MG63 (cell line): ENCODE measurements around the gene ESPNL. TPM values are rescaled to one million over a fixed set of nuclear protein-coding genes. Genes with fewer than 3 reads are reported as not detected.
"Not testable (repeated sequence)": the region's sequence is repeated elsewhere in the genome, so short reads cannot be mapped to it uniquely, and the experiment has no call there.

Experiments
- DNase-seq: peaks from one replicate; pipeline ENCODE4 v3.0.0-alpha.2; 2020
- H3K27me3 ChIP-seq: fragments of 250-450 bp; sonication (Bioruptor Pico); 2 replicates; pipeline ENCODE4 v1.5.1; 2020; ENCODE audit warnings: mild to moderate bottlenecking, moderate library complexity
- H3K36me3 ChIP-seq: fragments of 250-450 bp; sonication (Bioruptor Pico); 2 replicates; pipeline ENCODE4 v1.5.1; 2020; ENCODE audit warnings: mild to moderate bottlenecking, moderate library complexity
- H3K4me3 ChIP-seq: fragments of 250-450 bp; sonication (Bioruptor Pico); 2 replicates; pipeline ENCODE4 v1.5.1; 2020; ENCODE audit warnings: mild to moderate bottlenecking, moderate library complexity
- H3K9me3 ChIP-seq: fragments of 250-450 bp; sonication (Bioruptor Pico); 2 replicates; pipeline ENCODE4 v1.5.1; 2020; ENCODE audit warnings: mild to moderate bottlenecking, moderate library complexity
- total RNA-seq: library from RNA; depleted of rRNA; stranded (reverse); fragments of >200 nt; shearing (Covaris generic); gene quantifications from 2 replicates; pipeline ENCODE4 v1.2.3, GENCODE V29; 2014; ENCODE audit warnings: low replicate concordance; rRNA removed

ESPNL gene
- total RNA-seq = 0.03 TPM in 1 of 2 replicates, not detected in the other

- no peaks in the 10 kb centered on the region for H3K36me3 ChIP-seq
- H3K27me3 ChIP-seq = no peaks in the 10 kb centered on the region
- no peaks in the 10 kb centered on the region for H3K9me3 ChIP-seq
- H3K4me3 ChIP-seq = no peak within 1 kb of the TSS
- peak; percentile 29 for DNase-seq
Measured at GRCh38 chr2:238100049-238100820, at the start of gene ESPNL. TSS of gene ESPNL (plus strand) at chr2:238100340. CDS start at chr2:238100420, 80 bp downstream.

- Histone ChIP-seq H3K27me3 (no peaks in the 10 kb centered on the region), H3K9me3 (0 out of 2 replicates have a peak, but pooled peaks cover 5% of the 10 kb centered on the region), H3K4me3 (no peak overlapping the region), H3K36me3 (no peaks in the 10 kb centered on the region)
- no peak for DNase-seq
Measured at GRCh38 chr2:238053191-238053776, 46.9 kb upstream of the ESPNL start.

GRCh38 chr2:238055841-238056240 lies 44.3 kb upstream of the ESPNL start:
- Histone ChIP-seq H3K9me3 (0 out of 2 replicates have a peak, but pooled peaks cover 5% of the 10 kb centered on the region), H3K27me3 (no peaks in the 10 kb centered on the region), H3K4me3 (no peak overlapping the region), H3K36me3 (no peaks in the 10 kb centered on the region)
- no peak for DNase-seq

DNA sequence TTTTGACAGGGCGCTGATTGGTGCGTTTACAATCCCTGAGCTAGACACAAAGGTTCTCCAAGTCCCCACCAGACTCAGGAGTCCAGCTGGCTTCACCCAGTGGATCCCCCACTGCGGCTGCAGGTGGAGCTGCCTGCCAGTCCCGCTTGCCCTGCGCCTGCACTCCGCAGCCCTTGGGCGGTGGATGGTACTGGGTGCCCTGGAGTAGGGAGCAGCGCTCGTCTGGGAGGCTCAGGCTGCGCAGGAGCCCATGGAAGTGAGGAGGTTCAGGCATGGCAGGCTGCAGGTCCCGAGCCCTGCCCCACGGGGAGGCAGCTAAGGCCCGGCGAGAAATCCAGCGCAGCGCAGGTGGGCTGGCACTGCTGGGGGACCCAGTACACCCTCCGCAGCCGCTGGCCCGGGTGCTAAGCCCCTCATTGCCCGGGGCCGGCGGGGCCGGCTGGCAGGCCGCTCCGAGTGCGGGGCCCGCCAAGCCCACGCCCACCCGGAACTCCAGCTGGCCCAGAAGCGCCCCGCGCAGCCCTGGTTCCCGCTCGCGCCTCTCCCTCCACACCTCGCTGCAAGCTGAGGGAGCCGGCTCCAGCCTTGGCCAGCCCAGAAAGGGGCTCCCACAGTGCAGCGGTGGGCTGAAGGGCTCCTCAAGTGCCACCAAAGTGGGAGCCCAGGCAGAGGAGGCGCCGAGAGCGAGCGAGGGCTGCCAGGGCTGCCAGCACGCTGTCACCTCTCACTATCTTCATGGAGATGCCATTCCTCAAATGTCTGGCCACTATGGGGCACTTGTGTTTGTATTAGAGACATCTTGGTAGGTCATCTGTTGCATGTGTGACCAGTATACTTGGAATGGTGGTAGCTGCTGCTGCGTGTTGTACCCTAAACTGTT lies 42.2 kb upstream of the ESPNL start:
- not testable (repeated sequence) for DNase-seq, H3K36me3 ChIP-seq, H3K9me3 ChIP-seq, H3K4me3 ChIP-seq, H3K27me3 ChIP-seq

GRCh38 chr2:238059505-238059904 lies 40.6 kb upstream of the ESPNL start:
- DNase-seq = no peak
- peaks cover 5% of the 10 kb centered on the region for H3K36me3 ChIP-seq
- H3K4me3 ChIP-seq = peak overlapping the region; percentile 81
- H3K27me3 ChIP-seq = no peaks in the 10 kb centered on the region
- 0 out of 2 replicates have a peak, but pooled peaks cover 5% of the 10 kb centered on the region for H3K9me3 ChIP-seq

DNA sequence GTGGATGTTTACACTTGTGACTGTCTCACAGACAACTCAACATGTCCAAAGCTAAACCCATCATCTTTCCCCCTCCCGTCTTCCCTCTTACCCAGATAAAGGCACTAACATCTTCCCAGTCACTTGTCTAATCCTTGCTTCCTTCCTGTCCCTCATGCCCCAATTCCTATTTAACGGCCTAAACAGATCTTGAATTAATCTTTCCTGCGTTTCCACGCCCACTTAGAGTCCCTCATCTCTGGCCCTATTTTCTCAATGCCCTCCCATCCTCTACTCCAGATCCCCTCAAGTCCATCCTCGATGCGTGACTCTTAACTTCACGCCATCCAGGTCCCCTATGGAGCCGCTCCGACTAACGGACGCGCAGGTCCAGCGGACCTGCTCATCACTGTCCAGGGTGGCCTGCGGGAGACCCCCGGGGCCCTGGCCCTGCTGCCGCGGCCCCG lies 40.0 kb upstream of the ESPNL start:
- peaks cover 12% of the 10 kb centered on the region for H3K36me3 ChIP-seq
- no peak for DNase-seq
- H3K4me3 ChIP-seq = peak overlapping the region; percentile 81
- H3K27me3 ChIP-seq = no peaks in the 10 kb centered on the region
- H3K9me3 ChIP-seq = 0 out of 2 replicates have a peak, but pooled peaks cover 5% of the 10 kb centered on the region

GRCh38 chr2:238060542-238061314 lies 39.4 kb upstream of the ESPNL start, which contains the start of gene SCLY:
TSS of gene SCLY (plus strand) at chr2:238061001. CDS start at chr2:238061055, 54 bp downstream.
- Histone ChIP-seq H3K9me3 (0 out of 2 replicates have a peak, but pooled peaks cover 4% of the 10 kb centered on the region), H3K4me3 (peak within 1 kb of the TSS; percentile 81), H3K36me3 (peaks cover 15% of the 10 kb centered on the region), H3K27me3 (no peaks in the 10 kb centered on the region)
- peak; percentile 97 for DNase-seq

GRCh38 chr2:238061315-238062202 lies 38.6 kb upstream of the ESPNL start:
- Histone ChIP-seq H3K4me3 (peak overlapping the region; percentile 81), H3K27me3 (no peaks in the 10 kb centered on the region), H3K36me3 (peaks cover 23% of the 10 kb centered on the region), H3K9me3 (no peaks in the 10 kb centered on the region)
- peak; percentile 26 for DNase-seq

- Histone ChIP-seq H3K27me3 (no peaks in the 10 kb centered on the region), H3K36me3 (peaks cover 32% of the 10 kb centered on the region), H3K9me3 (no peaks in the 10 kb centered on the region), H3K4me3 (no peak overlapping the region)
- no peak for DNase-seq
Measured at GRCh38 chr2:238063414-238064189, 36.5 kb upstream of the ESPNL start.

DNA sequence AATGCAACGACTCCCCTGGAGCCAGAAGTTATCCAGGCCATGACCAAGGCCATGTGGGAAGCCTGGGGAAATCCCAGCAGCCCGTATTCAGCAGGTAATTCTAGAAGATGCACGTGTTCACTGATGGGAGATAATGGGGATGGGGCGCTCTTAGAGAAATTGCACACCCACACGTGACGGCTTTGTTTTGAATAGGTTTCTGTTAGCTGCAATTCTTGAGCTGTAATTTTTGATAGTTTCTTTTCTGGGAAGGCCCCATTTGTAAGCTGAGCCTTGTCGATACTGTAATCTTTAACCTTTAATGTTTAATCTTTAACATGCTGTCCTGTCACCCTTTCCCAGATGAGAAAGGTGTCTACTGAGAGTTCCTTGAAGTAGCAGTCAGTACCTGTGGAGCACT lies 35.8 kb upstream of the ESPNL start:
- no peaks in the 10 kb centered on the region for H3K27me3 ChIP-seq
- no peaks in the 10 kb centered on the region for H3K9me3 ChIP-seq
- no peak overlapping the region for H3K4me3 ChIP-seq
- peaks cover 40% of the 10 kb centered on the region for H3K36me3 ChIP-seq
- no peak for DNase-seq

- no peaks in the 10 kb centered on the region for H3K9me3 ChIP-seq
- no peak overlapping the region for H3K4me3 ChIP-seq
- no peaks in the 10 kb centered on the region for H3K27me3 ChIP-seq
- peaks cover 47% of the 10 kb centered on the region for H3K36me3 ChIP-seq
- DNase-seq = no peak
Measured at GRCh38 chr2:238065071-238065846, 34.9 kb upstream of the ESPNL start.

- no peak overlapping the region for H3K4me3 ChIP-seq
- no peak for DNase-seq
- H3K27me3 ChIP-seq = no peaks in the 10 kb centered on the region
- H3K36me3 ChIP-seq = peaks cover 53% of the 10 kb centered on the region
- no peaks in the 10 kb centered on the region for H3K9me3 ChIP-seq
Measured at GRCh38 chr2:238066218-238066617, 33.9 kb upstream of the ESPNL start.

DNA sequence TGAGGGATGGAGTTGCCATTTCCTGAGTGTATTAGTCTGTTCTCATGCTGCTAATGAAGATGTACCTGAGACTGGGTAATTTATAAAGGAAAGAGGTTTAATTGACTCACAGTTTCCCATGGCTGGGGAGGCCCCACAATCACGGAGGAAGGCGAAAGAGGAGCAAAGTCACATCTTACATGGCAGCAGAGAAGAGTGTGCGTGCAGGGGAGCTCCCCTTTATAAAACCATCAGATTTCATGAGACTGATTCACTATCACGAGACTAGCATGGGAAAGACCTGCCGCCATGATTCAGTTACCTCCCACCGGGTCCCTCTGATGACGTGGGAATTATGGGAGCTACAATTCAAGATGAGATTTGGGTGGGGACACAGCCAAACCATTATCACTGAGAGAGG lies 33.4 kb upstream of the ESPNL start:
- peaks cover 55% of the 10 kb centered on the region for H3K36me3 ChIP-seq
- H3K27me3 ChIP-seq, DNase-seq, H3K4me3 ChIP-seq, H3K9me3 ChIP-seq: not testable (repeated sequence)

- Histone ChIP-seq H3K4me3 (no peak overlapping the region), H3K9me3 (no peaks in the 10 kb centered on the region), H3K36me3 (peaks cover 68% of the 10 kb centered on the region), H3K27me3 (no peaks in the 10 kb centered on the region)
- no peak for DNase-seq
Measured at GRCh38 chr2:238067939-238068338, 32.2 kb upstream of the ESPNL start.
